ENCODE measurements around the gene PFDN5. TPM values are rescaled to one million over a fixed set of nuclear protein-coding genes. Genes with fewer than 3 reads are reported as not detected.

Gene PFDN5
- polyA plus RNA-seq, 1 experiment, result 991 TPM

- Histone ChIP-seq H3K9me3 (ENCODE audit: control insufficient read depth, insufficient read depth, low read length) (no peaks in the 10 kb centered on the region; the same call in 1 of the 2 replicates), H3K4me3 (ENCODE audit: low read depth, low read length) (no peak overlapping the region), H3K27me3 (ENCODE audit: control insufficient read depth, insufficient read depth, low read length) (no peaks in the 10 kb centered on the region), H3K27ac (ENCODE audit: low read depth, low read length) (no peak overlapping the region)
- ChIA-PET CTCF (interaction anchor here (0.6 to 1.5 kb wide), 6 partner anchors 50 to 332 kb away, joined by 3 to 5 read pairs (median 3); no protein-coding TSS in a partner anchor), POLR2A (no interaction called here)
- DNase-seq (ENCODE audit: low read depth, low spot score), result no peak
- TF ChIP-seq, protein P1, sequence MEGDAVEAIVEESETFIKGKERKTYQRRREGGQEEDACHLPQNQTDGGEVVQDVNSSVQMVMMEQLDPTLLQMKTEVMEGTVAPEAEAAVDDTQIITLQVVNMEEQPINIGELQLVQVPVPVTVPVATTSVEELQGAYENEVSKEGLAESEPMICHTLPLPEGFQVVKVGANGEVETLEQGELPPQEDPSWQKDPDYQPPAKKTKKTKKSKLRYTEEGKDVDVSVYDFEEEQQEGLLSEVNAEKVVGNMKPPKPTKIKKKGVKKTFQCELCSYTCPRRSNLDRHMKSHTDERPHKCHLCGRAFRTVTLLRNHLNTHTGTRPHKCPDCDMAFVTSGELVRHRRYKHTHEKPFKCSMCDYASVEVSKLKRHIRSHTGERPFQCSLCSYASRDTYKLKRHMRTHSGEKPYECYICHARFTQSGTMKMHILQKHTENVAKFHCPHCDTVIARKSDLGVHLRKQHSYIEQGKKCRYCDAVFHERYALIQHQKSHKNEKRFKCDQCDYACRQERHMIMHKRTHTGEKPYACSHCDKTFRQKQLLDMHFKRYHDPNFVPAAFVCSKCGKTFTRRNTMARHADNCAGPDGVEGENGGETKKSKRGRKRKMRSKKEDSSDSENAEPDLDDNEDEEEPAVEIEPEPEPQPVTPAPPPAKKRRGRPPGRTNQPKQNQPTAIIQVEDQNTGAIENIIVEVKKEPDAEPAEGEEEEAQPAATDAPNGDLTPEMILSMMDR (IDR thresholded peaks at IDR 0.05; ENCODE audit: low read depth, low read length), result no peak
Measured at GRCh38 chr12:53265783-53266182, 29.6 kb upstream of the PFDN5 start.

DNA sequence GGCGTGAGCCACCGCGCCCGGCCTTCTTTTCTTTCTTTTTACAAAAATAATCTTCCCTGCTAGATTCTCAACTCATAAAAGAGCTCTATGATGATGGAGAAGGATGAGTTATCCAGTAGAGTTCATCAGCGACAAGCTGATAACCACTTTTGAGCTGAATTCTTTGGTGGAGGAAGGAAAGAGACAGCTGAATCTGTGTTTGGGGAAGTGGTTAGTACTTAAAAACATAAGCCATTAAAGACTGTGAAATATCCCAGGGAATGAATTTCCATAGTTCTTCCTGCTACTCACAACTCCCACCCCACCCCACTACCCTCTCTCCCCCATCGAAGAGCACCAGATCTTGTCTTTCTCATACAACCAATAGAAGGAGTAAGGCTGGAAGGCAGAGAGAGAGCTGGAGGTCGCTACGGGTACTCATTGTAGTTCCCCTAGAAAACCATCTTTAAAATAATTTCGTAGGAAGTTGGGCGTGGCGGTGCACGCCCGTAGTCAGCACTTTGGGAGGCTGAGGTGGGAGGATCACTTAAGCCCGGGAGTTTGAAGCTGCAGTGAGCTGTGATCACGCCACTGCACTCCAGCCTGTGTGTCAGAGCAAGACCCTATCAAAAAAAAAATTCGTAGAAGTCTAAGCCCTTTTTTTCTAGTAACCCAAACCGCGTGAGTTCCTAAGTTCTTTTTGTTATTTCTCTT, 27.9 kb upstream of the PFDN5 start:
- H3K27me3 ChIP-seq (ENCODE audit: control insufficient read depth, insufficient read depth, low read length), result no peaks in the 10 kb centered on the region
- H3K27ac ChIP-seq (ENCODE audit: low read depth, low read length), result no peak overlapping the region
- TF ChIP-seq, protein P1 (IDR thresholded peaks at IDR 0.05; ENCODE audit: low read depth, low read length), result no peak
- no peaks in the 10 kb centered on the region; the same call in 1 of the 2 replicates for H3K9me3 ChIP-seq (ENCODE audit: control insufficient read depth, insufficient read depth, low read length)
- H3K4me3 ChIP-seq (ENCODE audit: low read depth, low read length), result peak overlapping the region; percentile 95
- POLR2A ChIA-PET, result interaction anchor here (0.6 to 1.4 kb wide), 5 partner anchors 15 to 48 kb away, joined by 3 to 4 read pairs (median 3); partner anchors contain the start of gene MYG1
- DNase-seq (ENCODE audit: low read depth, low spot score), result no peak
- CTCF ChIA-PET, result interaction anchor here (0.6 to 3.8 kb wide), 7 partner anchors 23 to 382 kb away, joined by 3 to 40 read pairs (median 4); no protein-coding TSS in a partner anchor

DNA sequence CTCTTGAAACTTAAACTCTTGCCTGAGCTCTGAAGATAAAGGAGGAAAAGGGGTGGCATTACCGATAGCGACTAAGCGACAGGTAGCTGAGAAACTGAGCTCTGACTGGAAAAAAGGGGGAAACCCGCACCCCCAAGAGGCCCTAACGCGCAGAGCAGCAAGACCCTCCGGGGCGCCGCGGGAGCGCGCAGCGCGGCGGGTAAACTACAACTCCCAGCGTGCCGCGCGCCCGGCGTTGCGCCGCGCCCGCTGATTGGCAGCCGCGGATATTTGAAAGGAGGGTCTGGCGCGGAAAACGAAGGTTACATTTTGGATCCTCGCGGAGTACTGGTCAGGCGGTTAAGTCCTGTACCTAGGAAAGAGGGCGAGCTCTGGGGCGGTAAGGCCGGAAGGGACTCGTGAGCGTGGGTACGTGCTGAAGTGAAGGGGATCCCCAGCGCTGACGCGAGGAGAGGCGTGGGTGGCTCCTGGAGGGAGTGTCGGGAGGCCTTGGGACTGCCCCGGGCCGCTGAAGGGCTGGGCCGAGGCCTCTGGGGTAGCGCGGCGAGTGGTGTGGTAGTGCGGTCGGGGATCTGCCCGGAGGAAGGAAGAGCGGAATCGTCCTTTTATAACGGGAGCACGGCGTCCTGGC, 27.2 kb upstream of the PFDN5 start, which contains the start of gene ESPL1:
Gene ESPL1, plus strand, starts transcription at position 301 of the 631 bp plus-strand sequence. CDS start 468 bp downstream, outside the sequence.
- Histone ChIP-seq H3K27ac (ENCODE audit: low read depth, low read length) (peak within 1 kb of the TSS; percentile 61), H3K9me3 (ENCODE audit: control insufficient read depth, insufficient read depth, low read length) (no peaks in the 10 kb centered on the region; the same call in 1 of the 2 replicates), H3K4me3 (ENCODE audit: low read depth, low read length) (peak within 1 kb of the TSS; percentile 95), H3K27me3 (ENCODE audit: control insufficient read depth, insufficient read depth, low read length) (no peaks in the 10 kb centered on the region)
- ChIA-PET POLR2A (interaction anchor here (0.7 to 1.4 kb wide), 4 partner anchors 14 to 53 kb away, joined by 3 read pairs; partner anchors contain the start of genes AAAS, MYG1 and PFDN5), CTCF (interaction anchor here (0.6 to 3.8 kb wide), 11 partner anchors 15 to 383 kb away, joined by 3 to 40 read pairs (median 3); partner anchors contain the start of gene AAAS)
- TF ChIP-seq, protein P1 (IDR thresholded peaks at IDR 0.05; ENCODE audit: low read depth, low read length), result peak; percentile 24; the same call in 1 of the 2 replicates
- DNase-seq (ENCODE audit: low read depth, low spot score), result no peak

DNA sequence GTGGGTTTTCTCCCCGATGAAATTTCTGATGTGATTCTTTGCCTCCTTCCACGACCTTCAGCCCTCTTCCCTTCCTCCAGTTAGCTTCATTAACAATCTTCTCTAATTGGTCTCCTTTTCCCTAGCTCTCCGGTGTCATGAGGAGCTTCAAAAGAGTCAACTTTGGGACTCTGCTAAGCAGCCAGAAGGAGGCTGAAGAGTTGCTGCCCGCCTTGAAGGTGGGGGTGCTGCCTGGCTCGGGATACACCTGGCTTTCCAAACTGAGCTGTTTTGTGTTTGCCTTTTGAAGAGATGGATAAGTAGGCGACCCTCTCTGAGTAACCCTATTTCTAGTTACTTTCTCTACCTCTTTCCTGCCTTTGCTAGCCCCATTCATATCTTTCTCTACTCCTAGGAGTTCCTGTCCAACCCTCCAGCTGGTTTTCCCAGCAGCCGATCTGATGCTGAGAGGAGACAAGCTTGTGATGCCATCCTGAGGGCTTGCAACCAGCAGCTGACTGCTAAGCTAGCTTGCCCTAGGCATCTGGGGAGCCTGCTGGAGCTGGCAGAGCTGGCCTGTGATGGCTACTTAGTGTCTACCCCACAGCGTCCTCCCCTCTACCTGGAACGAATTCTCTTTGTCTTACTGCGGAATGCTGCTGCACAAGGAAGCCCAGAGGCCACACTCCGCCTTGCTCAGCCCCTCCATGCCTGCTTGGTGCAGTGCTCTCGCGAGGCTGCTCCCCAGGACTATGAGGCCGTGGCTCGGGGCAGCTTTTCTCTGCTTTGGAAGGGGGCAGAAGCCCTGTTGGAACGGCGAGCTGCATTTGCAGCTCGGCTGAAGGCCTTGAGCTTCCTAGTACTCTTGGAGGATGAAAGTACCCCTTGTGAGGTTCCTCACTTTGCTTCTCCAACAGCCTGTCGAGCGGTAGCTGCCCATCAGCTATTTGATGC, 26.4 kb upstream of the PFDN5 start:
- POLR2A ChIA-PET, result interaction anchor here (0.6 to 1.4 kb wide), 4 partner anchors 13 to 65 kb away, joined by 3 read pairs; partner anchors contain the start of genes AAAS and PFDN5

More for the DNA sequence above, 26.4 kb upstream of the PFDN5 start:
- DNase-seq (ENCODE audit: low read depth, low spot score), result no peak
- H3K4me3 ChIP-seq (ENCODE audit: low read depth, low read length), result peak overlapping the region; percentile 95
- H3K27ac ChIP-seq (ENCODE audit: low read depth, low read length), result peak overlapping the region; percentile 39
- TF ChIP-seq, protein P1 (IDR thresholded peaks at IDR 0.05; ENCODE audit: low read depth, low read length), result no peak
- no peaks in the 10 kb centered on the region; the same call in 1 of the 2 replicates for H3K9me3 ChIP-seq (ENCODE audit: control insufficient read depth, insufficient read depth, low read length)
- CTCF ChIA-PET, result interaction anchor here (0.6 to 3.8 kb wide), 10 partner anchors 16 to 203 kb away, joined by 3 to 40 read pairs (median 3); partner anchors contain the start of genes AAAS and PFDN5
- H3K27me3 ChIP-seq (ENCODE audit: control insufficient read depth, insufficient read depth, low read length), result no peaks in the 10 kb centered on the region

All from AG04450 (cell line).